Endothelial cell of umbilical vein (primary cell): ENCODE results near the gene L2HGDH. TPM values are rescaled to one million over a fixed set of nuclear protein-coding genes. Genes with fewer than 3 reads are reported as not detected.

ENCODE experiments used
- BruUV-seq: library from RNA; stranded (reverse); fragments of 400-500 nt; replicated peaks from 2 replicates; lab custom pipeline; 2021; lab: Mats Ljungman, UMichigan
- CTCF ChIA-PET: fragments of 300-600, 350-600 bp; sonication (Branson Sonifier 250); formaldehyde crosslinking; loops from one replicate; lab custom pipeline; 2021; ENCODE audit warnings: antibody characterized with exemption, inconsistent platforms; lab: Charles Lee
- POLR2A ChIA-PET: fragments of 300-600, 350-600 bp; sonication (Branson Sonifier 250); formaldehyde crosslinking; loops from one replicate; lab custom pipeline; 2021; ENCODE audit warnings: antibody characterized with exemption, inconsistent platforms; lab: Charles Lee
- DNase-seq: peaks from one replicate; pipeline ENCODE4 v3.0.0-alpha.2; 2011; ENCODE audit warnings: low read depth, low spot score
- FAIRE-seq: peaks from 2 replicates; lab custom pipeline; 2011; peaks lifted over from hg19 to GRCh38; lab: Jason Lieb, UNC
- H2AFZ ChIP-seq: 2 replicates; pipeline ENCODE4 v1.6.0; 2012; ENCODE audit warnings: low read depth, low read length, control low read depth, inconsistent platforms
- H3K27ac ChIP-seq: 2 replicates; pipeline ENCODE4 v1.5.1; 2011; ENCODE audit warnings: low read depth, mild to moderate bottlenecking, control low read depth, low read length, moderate library complexity; ENCODE audit not compliant: insufficient read depth
- H3K27me3 ChIP-seq, 2 experiments: 2 replicates each; pipeline versions ENCODE4 v1.6.0 to v1.6.1; 2011; ENCODE audit warnings: low read length in 2 of 2, mixed read lengths in 1 of 2; ENCODE audit not compliant: control insufficient read depth in 2 of 2, insufficient read depth in 2 of 2
- H3K36me3 ChIP-seq, 2 experiments: 2 replicates in 1 of 2; 3 replicates in 1 of 2; pipeline ENCODE4 v1.5.1; 2011; ENCODE audit warnings: low read length in 2 of 2, mild to moderate bottlenecking in 1 of 2, moderate library complexity in 1 of 2; ENCODE audit not compliant: control insufficient read depth in 2 of 2, insufficient read depth in 2 of 2; ENCODE audit errors: extremely low read depth in 1 of 2
- H3K4me1 ChIP-seq: 3 replicates; pipeline ENCODE4 v1.5.1; 2011; ENCODE audit warnings: mild to moderate bottlenecking, low read length; ENCODE audit not compliant: control insufficient read depth, insufficient read depth; ENCODE audit errors: extremely low read depth
- H3K4me2 ChIP-seq: 2 replicates; pipeline ENCODE4 v1.6.1; 2011; ENCODE audit warnings: low read length, control low read depth, mixed read lengths; ENCODE audit not compliant: insufficient read depth
- H3K4me3 ChIP-seq, 3 experiments: fragments of 200-600 bp in 1 of 3; sonication (generic), shearing (Covaris generic) in 1 of 3; replicated peaks in 1 of 3; 2 replicates each; pipeline ENCODE4 v1.5.1; 2011 to 2016; ENCODE audit warnings: control low read depth in 3 of 3, low read length in 3 of 3, mild to moderate bottlenecking in 2 of 3, inconsistent platforms in 1 of 3, low read depth in 1 of 3, moderate library complexity in 1 of 3; ENCODE audit not compliant: insufficient read depth in 1 of 3
- H3K79me2 ChIP-seq: 2 replicates; pipeline ENCODE4 v1.6.0; 2012; ENCODE audit warnings: low read length, inconsistent platforms; ENCODE audit not compliant: control insufficient read depth, insufficient read depth
- H3K9ac ChIP-seq: replicated peaks from 2 replicates; pipeline ENCODE3; 2011; ENCODE audit warnings: low read length, control low read depth; ENCODE audit not compliant: insufficient read depth; ENCODE audit errors: extremely low read depth
- H3K9me1 ChIP-seq: replicated peaks from 3 replicates; pipeline ENCODE4 v1.6.0; 2011; ENCODE audit warnings: mild to moderate bottlenecking, low read length; ENCODE audit not compliant: control insufficient read depth, insufficient read depth; ENCODE audit errors: extremely low read depth
- H3K9me3 ChIP-seq: replicated peaks from 2 replicates; pipeline ENCODE4 v1.5.1; 2012; ENCODE audit warnings: low read length, inconsistent platforms; ENCODE audit not compliant: control insufficient read depth, insufficient read depth
- H4K20me1 ChIP-seq: replicated peaks from 2 replicates; pipeline ENCODE3; 2011; ENCODE audit warnings: mild to moderate bottlenecking, low read length; ENCODE audit not compliant: control insufficient read depth, insufficient read depth; ENCODE audit errors: extremely low read depth
- EZH2 ChIP-seq: IDR thresholded peaks from 2 replicates; pipeline ENCODE4 v1.6.1; 2012; ENCODE audit warnings: borderline replicate concordance, low read depth, mild to moderate bottlenecking, moderate library complexity, low read length, inconsistent platforms; ENCODE audit not compliant: severe bottlenecking
- FOS ChIP-seq: IDR thresholded peaks from 2 replicates; pipeline ENCODE4 v1.6.1; 2011; ENCODE audit warnings: mild to moderate bottlenecking, low read length, moderate library complexity, borderline replicate concordance; ENCODE audit not compliant: insufficient read depth
- GATA2 ChIP-seq: IDR thresholded peaks from 2 replicates; pipeline ENCODE4 v1.7.0; 2011; ENCODE audit warnings: low read depth, mild to moderate bottlenecking, moderate library complexity, mixed read lengths, low read length; ENCODE audit not compliant: insufficient read length, insufficient read depth
- JUN ChIP-seq: IDR thresholded peaks from 2 replicates; pipeline ENCODE4 v1.6.1; 2011; ENCODE audit warnings: borderline replicate concordance, low read depth; ENCODE audit not compliant: insufficient read length, insufficient read depth
- MYC ChIP-seq: IDR thresholded peaks from one replicate; pipeline ENCODE4 v1.6.1; 2011; ENCODE audit warnings: mild to moderate bottlenecking, low read depth, low read length
- POLR2A ChIP-seq: IDR thresholded peaks from 2 replicates; pipeline ENCODE4 v1.6.1; 2012; ENCODE audit warnings: low read depth, mild to moderate bottlenecking, control low read depth, low read length
- POLR2AphosphoS5 ChIP-seq: IDR thresholded peaks from 2 replicates; pipeline ENCODE4 v1.6.1; 2012; ENCODE audit warnings: low read depth, mild to moderate bottlenecking, control low read depth, low read length, moderate library complexity; ENCODE audit not compliant: insufficient read depth
- dilution Hi-C: fragments of 300-500 bp; cut with MboI; formaldehyde crosslinking; loops from one replicate; pipeline ENCODE4 v1.15.0; 2019; ENCODE audit warnings: low sequenced_read_pairs; ENCODE audit not compliant: extremely low pct_ligation_motif_present
- intact Hi-C: fragments of 100-400 bp; cut with micrococcal nuclease; formaldehyde crosslinking; loops from one replicate; pipeline ENCODE4 v1.10.0; 2022
- polyA plus RNA-seq, 4 experiments: library from polyadenylated mRNA; depleted of rRNA in 3 of 4; stranded (reverse) in 3 of 4; unstranded in 1 of 4; fragments of >200 nt; gene quantifications; 2 replicates each; pipeline versions ENCODE4 v1.2.1 to v1.2.3, GENCODE V29; 2011 to 2012; ENCODE audit warnings: missing spikeins in 1 of 4
- total RNA-seq: library from RNA; stranded (reverse); gene quantifications from 2 replicates; pipeline ENCODE4 v1.2.3, GENCODE V29; 2021
- TF ChIP-seq, protein P1 (sequence below): IDR thresholded peaks from 2 replicates; pipeline ENCODE4 v1.6.1; 2011; ENCODE audit not compliant: insufficient read depth, insufficient read length
- TF ChIP-seq, protein P2 (sequence below), 2 donors: IDR thresholded peaks; 1 replicate in 1 of 2; 2 replicates in 1 of 2; pipeline ENCODE4 v1.5.1; 2011; ENCODE audit warnings: low read length in 2 of 2, mild to moderate bottlenecking in 2 of 2, moderate library complexity in 2 of 2, control low read depth in 1 of 2, inconsistent platforms in 1 of 2, low read depth in 1 of 2; ENCODE audit not compliant: insufficient read depth in 1 of 2; ENCODE audit errors: extremely low read depth in 1 of 2

The L2HGDH gene
- total and polyA plus RNA-seq, 2 donors (not counting 3 experiments of a cell fraction or from before 2014, with no cell fraction given): 2.5 to 5.3 TPM

DNA sequence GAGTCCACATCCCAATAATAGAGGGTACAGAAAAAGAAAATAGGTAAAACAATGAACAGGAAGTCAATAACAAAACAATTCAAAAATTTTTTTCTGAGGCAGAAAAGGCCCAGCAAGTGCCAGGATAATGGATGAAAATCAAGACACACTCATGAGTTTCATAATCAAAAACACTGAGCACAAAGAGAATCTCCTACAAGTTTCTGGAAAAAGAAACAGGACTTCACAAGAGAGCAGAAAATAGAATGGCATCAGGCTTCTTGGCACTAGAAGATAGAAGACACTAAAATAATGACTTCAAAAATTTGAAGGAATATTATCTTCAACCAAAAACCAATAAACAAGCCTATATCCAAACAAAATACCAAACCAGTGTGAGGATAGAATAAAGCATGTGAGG lies 36.9 kb upstream of the L2HGDH start:
- FAIRE-seq: no peak

More for the DNA sequence above, 36.9 kb upstream of the L2HGDH start:
- no peaks in the 10 kb centered on the region for H3K9me1 ChIP-seq
- BruUV-seq: no TSS peak
- no peak overlapping the region for H3K4me3 ChIP-seq
- peak; percentile 23 for DNase-seq
- H3K9ac ChIP-seq: no peak overlapping the region
- no peak overlapping the region for H3K4me2 ChIP-seq
- intact Hi-C loops: no loop called here
- H3K27me3 ChIP-seq: no peaks in the 10 kb centered on the region
- peaks cover 33% of the 10 kb centered on the region for H3K4me1 ChIP-seq
- H2AFZ ChIP-seq: no peak overlapping the region
- dilution Hi-C loops: no loop called here
- TF ChIP-seq POLR2AphosphoS5 (no peak), EZH2 (no peak), POLR2A (no peak), FOS (no peak), JUN (no peak), GATA2 (no peak), MYC (no peak)
- TF ChIP-seq, protein P1, sequence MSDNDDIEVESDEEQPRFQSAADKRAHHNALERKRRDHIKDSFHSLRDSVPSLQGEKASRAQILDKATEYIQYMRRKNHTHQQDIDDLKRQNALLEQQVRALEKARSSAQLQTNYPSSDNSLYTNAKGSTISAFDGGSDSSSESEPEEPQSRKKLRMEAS: no peak
- TF ChIP-seq, protein P2, sequence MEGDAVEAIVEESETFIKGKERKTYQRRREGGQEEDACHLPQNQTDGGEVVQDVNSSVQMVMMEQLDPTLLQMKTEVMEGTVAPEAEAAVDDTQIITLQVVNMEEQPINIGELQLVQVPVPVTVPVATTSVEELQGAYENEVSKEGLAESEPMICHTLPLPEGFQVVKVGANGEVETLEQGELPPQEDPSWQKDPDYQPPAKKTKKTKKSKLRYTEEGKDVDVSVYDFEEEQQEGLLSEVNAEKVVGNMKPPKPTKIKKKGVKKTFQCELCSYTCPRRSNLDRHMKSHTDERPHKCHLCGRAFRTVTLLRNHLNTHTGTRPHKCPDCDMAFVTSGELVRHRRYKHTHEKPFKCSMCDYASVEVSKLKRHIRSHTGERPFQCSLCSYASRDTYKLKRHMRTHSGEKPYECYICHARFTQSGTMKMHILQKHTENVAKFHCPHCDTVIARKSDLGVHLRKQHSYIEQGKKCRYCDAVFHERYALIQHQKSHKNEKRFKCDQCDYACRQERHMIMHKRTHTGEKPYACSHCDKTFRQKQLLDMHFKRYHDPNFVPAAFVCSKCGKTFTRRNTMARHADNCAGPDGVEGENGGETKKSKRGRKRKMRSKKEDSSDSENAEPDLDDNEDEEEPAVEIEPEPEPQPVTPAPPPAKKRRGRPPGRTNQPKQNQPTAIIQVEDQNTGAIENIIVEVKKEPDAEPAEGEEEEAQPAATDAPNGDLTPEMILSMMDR (IDR thresholded peaks at IDR 0.05; ENCODE audit: extremely low read depth in 1 of 2, insufficient read depth in 1 of 2, low read depth in 1 of 2, low read length in 2 of 2): no peak
- CTCF ChIA-PET: interaction anchor here (0.6 to 1.7 kb wide), 2 partner anchors 28 to 37 kb away, joined by 3 to 4 read pairs; partner anchors contain the start of gene DMAC2L
- no peaks in the 10 kb centered on the region for H3K79me2 ChIP-seq
- H3K27ac ChIP-seq: no peak overlapping the region
- H3K9me3 ChIP-seq: no peaks in the 10 kb centered on the region
- no peaks in the 10 kb centered on the region for H3K36me3 ChIP-seq
- H4K20me1 ChIP-seq: no peaks in the 10 kb centered on the region
- POLR2A ChIA-PET: interaction anchor here (0.6 kb wide), 1 partner anchor 11 kb away, joined by 3 read pairs; no protein-coding TSS in a partner anchor
